Activated CD4-positive, alpha-beta T cell treated with anti-CD3 and anti-CD28 coated beads, Interleukin-2, amount 10 ng/mL, durations not matched to agents 7 days and 5 days (primary cell): ENCODE measurements around the gene CCDC91. TPM values are rescaled to one million over a fixed set of nuclear protein-coding genes. Genes with fewer than 3 reads are reported as not detected.
A peak's percentile ranks its signal among the peaks of the same experiment; 100 is the strongest.

Experiments
- CTCF ChIA-PET: fragments of 350-600 bp; sonication (Branson Sonifier 250); formaldehyde crosslinking; loops from one replicate; lab custom pipeline; 2021; ENCODE audit warnings: antibody characterized with exemption; lab: Charles Lee
- POLR2A ChIA-PET: fragments of 350-600 bp; sonication (Branson Sonifier 250); formaldehyde crosslinking; loops from one replicate; lab custom pipeline; 2021; ENCODE audit warnings: antibody characterized with exemption; lab: Charles Lee
- DNase-seq: peaks from one replicate; pipeline ENCODE4 v3.0.0-alpha.2; 2020
- H3K27ac Mint-ChIP-seq: one replicate; pipeline ENCODE4 v1.8.0; 2021; ENCODE audit warnings: mild to moderate bottlenecking, moderate library complexity, mixed read lengths
- H3K27me3 Mint-ChIP-seq: one replicate; pipeline ENCODE4 v1.8.0; 2021; ENCODE audit warnings: mixed read lengths
- H3K36me3 Mint-ChIP-seq: one replicate; pipeline ENCODE4 v1.8.0; 2021; ENCODE audit warnings: low read depth, mixed read lengths
- H3K4me1 Mint-ChIP-seq: one replicate; pipeline ENCODE4 v1.8.0; 2021; ENCODE audit warnings: mixed read lengths
- H3K4me3 Mint-ChIP-seq: one replicate; pipeline ENCODE4 v1.8.0; 2021; ENCODE audit warnings: mild to moderate bottlenecking, moderate library complexity, mixed read lengths
- H3K9me3 Mint-ChIP-seq: one replicate; pipeline ENCODE4 v1.8.0; 2021; ENCODE audit warnings: mixed read lengths
- total RNA-seq, 2 experiments: library from RNA; stranded (reverse); gene quantifications; one replicate each; pipeline ENCODE4 v1.2.3, GENCODE V29; 2021

The CCDC91 gene
- total RNA-seq, 2 experiments from 2014 or later: 17.0 to 23.2 TPM

- no peaks in the 10 kb centered on the region for H3K27me3 Mint-ChIP-seq
- POLR2A ChIA-PET: no interaction called here
- H3K4me1 Mint-ChIP-seq: no peaks in the 10 kb centered on the region
- no peaks in the 10 kb centered on the region for H3K36me3 Mint-ChIP-seq
- CTCF ChIA-PET: no interaction called here
- H3K9me3 Mint-ChIP-seq: no peaks in the 10 kb centered on the region
- DNase-seq: no peak
- no peak overlapping the region for H3K4me3 Mint-ChIP-seq
- H3K27ac Mint-ChIP-seq: no peak overlapping the region
These were observed 322.6 kb downstream of the CCDC91 start for GRCh38 chr12:28512876-28513275.

GRCh38 chr12:28513983-28514382 is 323.7 kb downstream of the CCDC91 start:
- Mint-ChIP-seq H3K36me3 (no peaks in the 10 kb centered on the region), H3K9me3 (peaks cover 5% of the 10 kb centered on the region), H3K4me1 (no peaks in the 10 kb centered on the region), H3K27ac (no peak overlapping the region), H3K4me3 (no peak overlapping the region), H3K27me3 (no peaks in the 10 kb centered on the region)
- POLR2A ChIA-PET: no interaction called here
- DNase-seq: no peak
- CTCF ChIA-PET: no interaction called here

GRCh38 chr12:28517101-28517500 is 326.8 kb downstream of the CCDC91 start:
- no peak overlapping the region for H3K27ac Mint-ChIP-seq
- H3K36me3 Mint-ChIP-seq: peaks cover 2% of the 10 kb centered on the region
- no peak overlapping the region for H3K4me3 Mint-ChIP-seq
- H3K9me3 Mint-ChIP-seq: peaks cover 9% of the 10 kb centered on the region
- DNase-seq: no peak
- ChIA-PET POLR2A (no interaction called here), CTCF (no interaction called here)
- H3K4me1 Mint-ChIP-seq: no peaks in the 10 kb centered on the region
- no peaks in the 10 kb centered on the region for H3K27me3 Mint-ChIP-seq

GRCh38 chr12:28527631-28528249 is 337.5 kb downstream of the CCDC91 start:
- H3K4me3 Mint-ChIP-seq: no peak overlapping the region
- H3K4me1 Mint-ChIP-seq: peaks cover 6% of the 10 kb centered on the region
- no peak for DNase-seq
- ChIA-PET POLR2A (no interaction called here), CTCF (no interaction called here)
- H3K27me3 Mint-ChIP-seq: no peaks in the 10 kb centered on the region
- H3K9me3 Mint-ChIP-seq: peaks cover 24% of the 10 kb centered on the region
- no peak overlapping the region for H3K27ac Mint-ChIP-seq
- peaks cover 6% of the 10 kb centered on the region for H3K36me3 Mint-ChIP-seq

GRCh38 chr12:28535216-28535615 is 345.0 kb downstream of the CCDC91 start:
- ChIA-PET CTCF (no interaction called here), POLR2A (no interaction called here)
- Mint-ChIP-seq H3K4me3 (no peak overlapping the region), H3K27me3 (no peaks in the 10 kb centered on the region), H3K27ac (no peak overlapping the region), H3K4me1 (no peaks in the 10 kb centered on the region), H3K36me3 (peaks cover 2% of the 10 kb centered on the region), H3K9me3 (peaks cover 4% of the 10 kb centered on the region)
- DNase-seq: no peak

- Mint-ChIP-seq H3K27ac (no peak overlapping the region), H3K9me3 (peaks cover 4% of the 10 kb centered on the region), H3K4me3 (no peak overlapping the region), H3K27me3 (no peaks in the 10 kb centered on the region), H3K36me3 (peaks cover 2% of the 10 kb centered on the region), H3K4me1 (no peaks in the 10 kb centered on the region)
- POLR2A ChIA-PET: no interaction called here
- DNase-seq: no peak
- CTCF ChIA-PET: no interaction called here
These were observed 345.8 kb downstream of the CCDC91 start for GRCh38 chr12:28536088-28536487.

GRCh38 chr12:28537474-28537873 is 347.2 kb downstream of the CCDC91 start:
- DNase-seq: no peak
- no peak overlapping the region for H3K4me3 Mint-ChIP-seq
- peaks cover 4% of the 10 kb centered on the region for H3K9me3 Mint-ChIP-seq
- H3K27me3 Mint-ChIP-seq: no peaks in the 10 kb centered on the region
- no peak overlapping the region for H3K27ac Mint-ChIP-seq
- H3K4me1 Mint-ChIP-seq: no peaks in the 10 kb centered on the region
- ChIA-PET POLR2A (no interaction called here), CTCF (no interaction called here)
- H3K36me3 Mint-ChIP-seq: peaks cover 2% of the 10 kb centered on the region

GRCh38 chr12:28539691-28540323 is 349.6 kb downstream of the CCDC91 start:
- POLR2A ChIA-PET: no interaction called here
- Mint-ChIP-seq H3K27me3 (no peaks in the 10 kb centered on the region), H3K4me3 (no peak overlapping the region), H3K4me1 (peaks cover 16% of the 10 kb centered on the region), H3K36me3 (peaks cover 6% of the 10 kb centered on the region), H3K9me3 (peaks cover 4% of the 10 kb centered on the region), H3K27ac (no peak overlapping the region)
- DNase-seq: no peak
- CTCF ChIA-PET: no interaction called here

GRCh38 chr12:28540324-28540714 is 350.1 kb downstream of the CCDC91 start:
- Mint-ChIP-seq H3K4me3 (no peak overlapping the region), H3K9me3 (peaks cover 4% of the 10 kb centered on the region), H3K4me1 (peaks cover 16% of the 10 kb centered on the region), H3K27me3 (no peaks in the 10 kb centered on the region), H3K36me3 (peaks cover 6% of the 10 kb centered on the region), H3K27ac (no peak overlapping the region)
- DNase-seq: no peak
- ChIA-PET CTCF (no interaction called here), POLR2A (no interaction called here)

GRCh38 chr12:28543021-28543890 is 353.0 kb downstream of the CCDC91 start:
- Mint-ChIP-seq H3K9me3 (peaks cover 4% of the 10 kb centered on the region), H3K4me3 (no peak overlapping the region), H3K27ac (peak overlapping the region; percentile 84), H3K4me1 (peaks cover 16% of the 10 kb centered on the region), H3K27me3 (no peaks in the 10 kb centered on the region), H3K36me3 (peaks cover 6% of the 10 kb centered on the region)
- POLR2A ChIA-PET: interaction anchor here (0.6 kb wide), 1 partner anchor 109 kb away, joined by 5 read pairs; no protein-coding TSS in a partner anchor
- no peak for DNase-seq
- CTCF ChIA-PET: interaction anchor here (0.8 kb wide), 1 partner anchor 14 kb away, joined by 3 read pairs; no protein-coding TSS in a partner anchor

GRCh38 chr12:28550757-28551704 is 360.8 kb downstream of the CCDC91 start:
- Mint-ChIP-seq H3K36me3 (peaks cover 2% of the 10 kb centered on the region), H3K4me1 (peaks cover 4% of the 10 kb centered on the region), H3K27me3 (no peaks in the 10 kb centered on the region), H3K27ac (no peak overlapping the region), H3K9me3 (no peaks in the 10 kb centered on the region), H3K4me3 (no peak overlapping the region)
- POLR2A ChIA-PET: no interaction called here
- CTCF ChIA-PET: no interaction called here
- no peak for DNase-seq

GRCh38 chr12:28552251-28552970 is 362.2 kb downstream of the CCDC91 start:
- Mint-ChIP-seq H3K4me1 (peaks cover 4% of the 10 kb centered on the region), H3K27ac (peak overlapping the region; percentile 1), H3K4me3 (no peak overlapping the region), H3K27me3 (no peaks in the 10 kb centered on the region), H3K36me3 (peaks cover 2% of the 10 kb centered on the region), H3K9me3 (no peaks in the 10 kb centered on the region)
- POLR2A ChIA-PET: no interaction called here
- DNase-seq: no peak
- CTCF ChIA-PET: no interaction called here
